Neural cell (in vitro differentiated cells): ENCODE measurements around the gene IL17REL. TPM values are rescaled to one million over a fixed set of nuclear protein-coding genes. Genes with fewer than 3 reads are reported as not detected.

Source experiments
- H2AFZ ChIP-seq: fragments of 200-600, 300-800 bp; sonication (generic), shearing (Covaris generic); 2 replicates; pipeline ENCODE4 v1.6.0; 2014; ENCODE audit warnings: low read depth, mild to moderate bottlenecking, antibody characterized with exemption, low read length, moderate library complexity
- H3F3A ChIP-seq: fragments of 200-600 bp; shearing (Covaris generic); 2 replicates; pipeline ENCODE4 v1.6.1; 2016; ENCODE audit warnings: mild to moderate bottlenecking, moderate library complexity, mixed read lengths, antibody characterized with exemption, low read length; ENCODE audit not compliant: insufficient read depth, poor library complexity, severe bottlenecking
- H3K27ac ChIP-seq: fragments of 200-600, 300-800 bp; sonication (generic), shearing (Covaris generic); 2 replicates; pipeline ENCODE4 v1.5.1; 2014; ENCODE audit warnings: mild to moderate bottlenecking, low read length, moderate library complexity
- H3K27me3 ChIP-seq: fragments of 300-800, 200-600 bp; sonication (generic), shearing (Covaris generic); 2 replicates; pipeline ENCODE4 v1.6.0; 2014; ENCODE audit warnings: mild to moderate bottlenecking, low read depth, low read length, moderate library complexity; ENCODE audit not compliant: insufficient read depth
- H3K36me3 ChIP-seq: fragments of 300-800, 200-600 bp; sonication (generic), shearing (Covaris generic); 2 replicates; pipeline ENCODE4 v1.5.1; 2014; ENCODE audit warnings: mild to moderate bottlenecking, antibody characterized with exemption, low read length, moderate library complexity; ENCODE audit not compliant: insufficient read depth
- H3K4me2 ChIP-seq: fragments of 300-800, 200-600 bp; sonication (generic), shearing (Covaris generic); 2 replicates; pipeline ENCODE4 v1.6.0; 2014; ENCODE audit warnings: mild to moderate bottlenecking, low read length
- H3K4me3 ChIP-seq: fragments of 300-800, 200-600 bp; sonication (generic), shearing (Covaris generic); 2 replicates; pipeline ENCODE4 v1.5.1; 2014; ENCODE audit warnings: mild to moderate bottlenecking, low read length, moderate library complexity
- H3K79me2 ChIP-seq: fragments of 200-600 bp; shearing (Covaris generic); replicated peaks from 2 replicates; pipeline ENCODE4 v1.6.0; 2014; ENCODE audit warnings: mild to moderate bottlenecking, low read length, moderate library complexity; ENCODE audit not compliant: insufficient read depth
- H3K9ac ChIP-seq: fragments of 300-800, 200-600 bp; sonication (generic), shearing (Covaris generic); 2 replicates; pipeline ENCODE4 v1.6.1; 2016; ENCODE audit warnings: mild to moderate bottlenecking, low read length, mixed read lengths
- H3K9me2 ChIP-seq: fragments of 200-600 bp; shearing (Covaris generic); 2 replicates; pipeline ENCODE4 v1.6.1; 2016; ENCODE audit warnings: mild to moderate bottlenecking, low read length, mixed read lengths; ENCODE audit not compliant: insufficient read depth
- H3K9me3 ChIP-seq: fragments of 200-600, 300-800 bp; sonication (generic), shearing (Covaris generic); 2 replicates; pipeline ENCODE4 v1.6.1; 2016; ENCODE audit warnings: mild to moderate bottlenecking, mixed run types, low read length, moderate library complexity, mixed read lengths
- H4K20me1 ChIP-seq: fragments of 200-600 bp; shearing (Covaris generic); 2 replicates; pipeline ENCODE4 v1.6.1; 2016; ENCODE audit warnings: mild to moderate bottlenecking, mixed run types; ENCODE audit not compliant: insufficient read depth
- CTCF ChIP-seq: fragments of 450-650 bp; IDR thresholded peaks from 2 replicates; pipeline ENCODE4 v1.5.1; 2014; ENCODE audit warnings: antibody characterized with exemption, mild to moderate bottlenecking, moderate library complexity; ENCODE audit not compliant: poor library complexity, severe bottlenecking
- EP300 ChIP-seq: fragments of 450-650 bp; conservative IDR thresholded peaks from 2 replicates; pipeline ENCODE4 v1.6.1; 2014; ENCODE audit warnings: antibody characterized with exemption, mild to moderate bottlenecking, moderate library complexity; ENCODE audit not compliant: poor library complexity, severe bottlenecking
- EZH2 ChIP-seq: fragments of 200-600, 300-800 bp; shearing (Covaris generic), sonication (generic); IDR thresholded peaks from 2 replicates; pipeline ENCODE4 v1.6.1; 2014; ENCODE audit warnings: antibody characterized with exemption, low read length, borderline replicate concordance, mild to moderate bottlenecking; ENCODE audit not compliant: insufficient read depth, poor library complexity, severe bottlenecking
- MXI1 ChIP-seq: fragments of 450-650 bp; conservative IDR thresholded peaks from 2 replicates; pipeline ENCODE4 v1.6.1; 2014; ENCODE audit warnings: antibody characterized with exemption, mild to moderate bottlenecking; ENCODE audit not compliant: poor library complexity, severe bottlenecking
- POLR2AphosphoS5 ChIP-seq: IDR thresholded peaks from 2 replicates; pipeline ENCODE4 v1.6.1; 2012
- RAD21 ChIP-seq: fragments of 450-650 bp; conservative IDR thresholded peaks from 2 replicates; pipeline ENCODE4 v1.6.1; 2014; ENCODE audit warnings: antibody characterized with exemption, mild to moderate bottlenecking, moderate library complexity
- REST ChIP-seq: IDR thresholded peaks from 2 replicates; pipeline ENCODE4 v1.6.1; 2012; ENCODE audit warnings: borderline replicate concordance
- SMC3 ChIP-seq: fragments of 450-650 bp; conservative IDR thresholded peaks from 2 replicates; pipeline ENCODE4 v1.6.1; 2014; ENCODE audit warnings: antibody characterized with exemption, mild to moderate bottlenecking, moderate library complexity; ENCODE audit not compliant: poor library complexity
- TAF1 ChIP-seq: IDR thresholded peaks from 2 replicates; pipeline ENCODE4 v1.6.1; 2012; ENCODE audit warnings: low read depth
- polyA plus RNA-seq: library from polyadenylated mRNA; depleted of rRNA; stranded (reverse); fragments of >200 nt; gene quantifications from 2 replicates; pipeline ENCODE4 v1.2.3, GENCODE V29; 2014

Gene IL17REL
- polyA plus RNA-seq, 1 donor from 2014 or later = not detected

GRCh38 chr22:50056214-50056972 is 43.8 kb upstream of the IL17REL start:
- H3K4me2 ChIP-seq = no peak overlapping the region
- H3K9me2 ChIP-seq = no peaks in the 10 kb centered on the region
- H3K36me3 ChIP-seq = no peaks in the 10 kb centered on the region
- peaks cover 7% of the 10 kb centered on the region for H3K9me3 ChIP-seq
- H4K20me1 ChIP-seq = no peaks in the 10 kb centered on the region
- no peaks in the 10 kb centered on the region for H3F3A ChIP-seq
- H3K79me2 ChIP-seq = no peaks in the 10 kb centered on the region
- no peak overlapping the region for H3K27ac ChIP-seq
- no peak overlapping the region for H3K4me3 ChIP-seq
- no peak overlapping the region for H3K9ac ChIP-seq
- no peak for TF ChIP-seq RAD21
- H2AFZ ChIP-seq = no peak overlapping the region
- H3K27me3 ChIP-seq = peaks cover 17% of the 10 kb centered on the region

- H3K4me3 ChIP-seq = no peak overlapping the region
- H3F3A ChIP-seq = no peaks in the 10 kb centered on the region
- H4K20me1 ChIP-seq = no peaks in the 10 kb centered on the region
- peaks cover 10% of the 10 kb centered on the region for H3K27me3 ChIP-seq
- TF ChIP-seq REST (no peak), MXI1 (no peak), EZH2 (no peak), SMC3 (no peak), CTCF (no peak), RAD21 (no peak)
- H3K27ac ChIP-seq = no peak overlapping the region
- H3K79me2 ChIP-seq = no peaks in the 10 kb centered on the region
- no peaks in the 10 kb centered on the region for H3K36me3 ChIP-seq
- no peak overlapping the region for H3K9ac ChIP-seq
- no peaks in the 10 kb centered on the region for H3K9me2 ChIP-seq
- H3K9me3 ChIP-seq = peaks cover 7% of the 10 kb centered on the region
- no peak overlapping the region for H2AFZ ChIP-seq
- no peak overlapping the region for H3K4me2 ChIP-seq
Measured at GRCh38 chr22:50053861-50054260, 41.3 kb upstream of the IL17REL start.

GRCh38 chr22:50051930-50052329 is 39.4 kb upstream of the IL17REL start:
- Histone ChIP-seq H4K20me1 (no peaks in the 10 kb centered on the region), H3K9me2 (no peaks in the 10 kb centered on the region), H3K79me2 (no peaks in the 10 kb centered on the region), H2AFZ (no peak overlapping the region), H3K4me2 (no peak overlapping the region), H3F3A (no peaks in the 10 kb centered on the region), H3K27me3 (no peaks in the 10 kb centered on the region), H3K4me3 (no peak overlapping the region), H3K9me3 (peaks cover 7% of the 10 kb centered on the region), H3K36me3 (no peaks in the 10 kb centered on the region), H3K9ac (no peak overlapping the region), H3K27ac (no peak overlapping the region)
- TF ChIP-seq REST = no peak
- no peak for TF ChIP-seq TAF1
- no peak for TF ChIP-seq CTCF
- no peak for TF ChIP-seq POLR2AphosphoS5
- no peak for TF ChIP-seq MXI1
- TF ChIP-seq EP300 = no peak
